Measurements from ENCODE around the gene OR2T3. TPM values are rescaled to one million over a fixed set of nuclear protein-coding genes. Genes with fewer than 3 reads are reported as not detected.
"Not testable (repeated sequence)": the region's sequence is repeated elsewhere in the genome, so short reads cannot be mapped to it uniquely, and the experiment has no call there.

The OR2T3 gene
- total RNA-seq = not detected

GRCh38 chr1:248473051-248473450, at the start of gene OR2T3:
Gene OR2T3, plus strand, starts transcription at chr1:248473351. Its CDS starts 0 bp downstream, at chr1:248473351.
- DNase-seq = not testable (repeated sequence)

- DNase-seq = not testable (repeated sequence)
These were observed 45.5 kb upstream of the OR2T3 start for GRCh38 chr1:248427526-248428191.

- DNase-seq = not testable (repeated sequence)
These were observed 45.0 kb upstream of the OR2T3 start for GRCh38 chr1:248428192-248428533.

- not testable (repeated sequence) for DNase-seq
These were observed 41.5 kb upstream of the OR2T3 start for GRCh38 chr1:248431683-248432082.

GRCh38 chr1:248432201-248432600, 41.0 kb upstream of the OR2T3 start:
- not testable (repeated sequence) for DNase-seq

- DNase-seq = not testable (repeated sequence)
These were observed 39.2 kb upstream of the OR2T3 start for GRCh38 chr1:248433811-248434415.

GRCh38 chr1:248434913-248435312, 38.2 kb upstream of the OR2T3 start:
- DNase-seq = not testable (repeated sequence)

- not testable (repeated sequence) for DNase-seq
These were observed 36.8 kb upstream of the OR2T3 start for GRCh38 chr1:248436303-248436702.

GRCh38 chr1:248438668-248439067, 34.5 kb upstream of the OR2T3 start:
- not testable (repeated sequence) for DNase-seq

GRCh38 chr1:248439283-248439682, 33.9 kb upstream of the OR2T3 start:
- DNase-seq = not testable (repeated sequence)

GRCh38 chr1:248442500-248443277, 30.5 kb upstream of the OR2T3 start:
- DNase-seq = not testable (repeated sequence)

GRCh38 chr1:248444603-248445002, 28.5 kb upstream of the OR2T3 start:
- DNase-seq = not testable (repeated sequence)

GRCh38 chr1:248445399-248445798, 27.8 kb upstream of the OR2T3 start, which contains the start of gene OR2T2:
Gene OR2T2, plus strand, starts transcription at chr1:248445637. Its CDS starts 7,161 bp downstream, at chr1:248452798.
- DNase-seq = not testable (repeated sequence)

GRCh38 chr1:248448409-248449074, 24.6 kb upstream of the OR2T3 start:
- DNase-seq = not testable (repeated sequence)

- DNase-seq = not testable (repeated sequence)
These were observed 23.2 kb upstream of the OR2T3 start for GRCh38 chr1:248449821-248450465.

GRCh38 chr1:248450466-248451145, 22.5 kb upstream of the OR2T3 start:
- not testable (repeated sequence) for DNase-seq

- DNase-seq = not testable (repeated sequence)
These were observed 19.5 kb upstream of the OR2T3 start for GRCh38 chr1:248453619-248454018.

- not testable (repeated sequence) for DNase-seq
These were observed 18.1 kb upstream of the OR2T3 start for GRCh38 chr1:248455045-248455444.

GRCh38 chr1:248456635-248457034, 16.5 kb upstream of the OR2T3 start:
- not testable (repeated sequence) for DNase-seq

- not testable (repeated sequence) for DNase-seq
These were observed 14.0 kb upstream of the OR2T3 start for GRCh38 chr1:248459117-248459516.

GRCh38 chr1:248471154-248471553, 2.0 kb upstream of the OR2T3 start:
- DNase-seq = no peak

GRCh38 chr1:248472111-248472510, 1.0 kb upstream of the OR2T3 start:
- not testable (repeated sequence) for DNase-seq
